NB4 (cell line): ENCODE measurements around the gene MRPL48.
"Not testable (repeated sequence)": the region's sequence is repeated elsewhere in the genome, so short reads cannot be mapped to it uniquely, and the experiment has no call there.

Source experiments
- DNase-seq: peaks from one replicate; pipeline ENCODE4 v3.0.0; 2010; ENCODE audit warnings: low read depth
- H3K4me3 ChIP-seq: one replicate; pipeline ENCODE4 v1.5.1; 2011; ENCODE audit warnings: mild to moderate bottlenecking, low read depth, low read length, moderate library complexity
- MYC ChIP-seq: IDR thresholded peaks from 2 replicates; pipeline ENCODE4 v1.6.1; 2011; ENCODE audit warnings: low read depth, low read length
- POLR2A ChIP-seq: IDR thresholded peaks from 2 replicates; pipeline ENCODE4 v1.6.1; 2011; ENCODE audit warnings: mild to moderate bottlenecking; ENCODE audit not compliant: insufficient read length; ENCODE audit errors: extremely low read depth
- TF ChIP-seq, protein P1 (sequence below): IDR thresholded peaks from one replicate; pipeline ENCODE4 v1.5.1; 2012; ENCODE audit warnings: low read depth, low read length
- TF ChIP-seq, protein P2 (sequence below): IDR thresholded peaks from 2 replicates; pipeline ENCODE4 v1.6.1; 2011; ENCODE audit warnings: low read depth, low read length

The MRPL48 gene

DNA sequence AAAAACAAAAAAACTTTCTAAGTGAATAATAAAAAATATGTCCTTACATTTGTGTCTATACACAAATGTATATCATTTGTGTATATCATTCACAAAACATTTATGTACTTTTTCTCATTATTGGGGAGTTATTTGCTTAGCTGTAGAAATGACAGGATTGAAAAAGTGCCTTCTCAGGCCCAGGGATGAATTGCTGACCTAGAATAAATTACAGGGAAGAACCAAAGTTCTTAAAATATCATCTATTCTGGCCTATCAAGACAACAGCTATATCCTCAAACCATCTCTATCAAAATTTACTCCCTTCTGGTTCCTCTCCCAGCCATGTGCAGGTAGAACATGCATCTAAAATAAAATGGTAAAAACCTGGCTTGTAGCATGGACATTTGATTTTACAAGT is 24.9 kb upstream of the MRPL48 start:
- no peak for DNase-seq
- H3K4me3 ChIP-seq, result no peak overlapping the region
- TF ChIP-seq, protein P1, sequence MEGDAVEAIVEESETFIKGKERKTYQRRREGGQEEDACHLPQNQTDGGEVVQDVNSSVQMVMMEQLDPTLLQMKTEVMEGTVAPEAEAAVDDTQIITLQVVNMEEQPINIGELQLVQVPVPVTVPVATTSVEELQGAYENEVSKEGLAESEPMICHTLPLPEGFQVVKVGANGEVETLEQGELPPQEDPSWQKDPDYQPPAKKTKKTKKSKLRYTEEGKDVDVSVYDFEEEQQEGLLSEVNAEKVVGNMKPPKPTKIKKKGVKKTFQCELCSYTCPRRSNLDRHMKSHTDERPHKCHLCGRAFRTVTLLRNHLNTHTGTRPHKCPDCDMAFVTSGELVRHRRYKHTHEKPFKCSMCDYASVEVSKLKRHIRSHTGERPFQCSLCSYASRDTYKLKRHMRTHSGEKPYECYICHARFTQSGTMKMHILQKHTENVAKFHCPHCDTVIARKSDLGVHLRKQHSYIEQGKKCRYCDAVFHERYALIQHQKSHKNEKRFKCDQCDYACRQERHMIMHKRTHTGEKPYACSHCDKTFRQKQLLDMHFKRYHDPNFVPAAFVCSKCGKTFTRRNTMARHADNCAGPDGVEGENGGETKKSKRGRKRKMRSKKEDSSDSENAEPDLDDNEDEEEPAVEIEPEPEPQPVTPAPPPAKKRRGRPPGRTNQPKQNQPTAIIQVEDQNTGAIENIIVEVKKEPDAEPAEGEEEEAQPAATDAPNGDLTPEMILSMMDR, result no peak
- TF ChIP-seq POLR2A (no peak), MYC (no peak)
- TF ChIP-seq, protein P2, sequence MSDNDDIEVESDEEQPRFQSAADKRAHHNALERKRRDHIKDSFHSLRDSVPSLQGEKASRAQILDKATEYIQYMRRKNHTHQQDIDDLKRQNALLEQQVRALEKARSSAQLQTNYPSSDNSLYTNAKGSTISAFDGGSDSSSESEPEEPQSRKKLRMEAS, result no peak

DNA sequence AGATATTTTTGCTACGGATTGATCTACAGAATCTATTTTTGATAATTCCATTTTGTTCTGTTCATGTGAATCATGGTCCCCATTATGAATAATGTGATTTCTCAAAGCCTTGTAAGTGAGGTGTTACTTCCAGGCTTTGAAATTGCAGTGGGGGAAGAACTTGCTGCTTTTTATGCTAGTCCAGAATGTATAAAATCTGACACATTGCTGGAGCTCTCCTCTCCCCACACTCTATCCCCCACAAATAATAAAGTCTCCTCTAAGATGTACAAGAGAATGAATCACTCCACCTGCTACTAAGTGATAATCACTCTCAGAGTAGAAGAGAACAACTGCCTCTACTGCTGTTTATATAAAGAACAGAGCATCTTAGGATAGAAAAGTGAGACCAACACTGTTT is 20.9 kb upstream of the MRPL48 start:
- H3K4me3 ChIP-seq, result no peak overlapping the region
- TF ChIP-seq POLR2A (no peak), MYC (no peak)
- TF ChIP-seq, protein P1, result no peak
- TF ChIP-seq, protein P2, result no peak
- DNase-seq, result no peak

DNA sequence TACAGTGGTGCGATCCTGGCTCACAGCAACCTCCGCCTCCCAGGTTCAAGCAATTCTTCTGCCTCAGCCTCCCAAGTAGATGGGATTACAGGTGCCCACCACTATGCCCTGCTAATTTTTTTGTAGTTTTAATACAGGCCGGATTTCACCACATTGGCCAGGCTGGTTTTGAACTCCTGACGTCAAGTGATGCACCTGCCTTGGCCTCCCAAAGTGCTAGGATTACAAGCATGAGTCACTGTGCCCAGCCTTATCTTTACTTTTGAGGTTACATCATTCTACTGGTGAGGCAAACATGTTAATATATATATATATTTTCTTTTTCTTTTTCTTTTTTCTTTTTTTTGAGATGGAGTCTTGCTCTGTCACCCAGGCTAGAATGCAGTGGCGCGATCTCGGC is 16.9 kb upstream of the MRPL48 start:
- not testable (repeated sequence) for H3K4me3 ChIP-seq, DNase-seq

DNA sequence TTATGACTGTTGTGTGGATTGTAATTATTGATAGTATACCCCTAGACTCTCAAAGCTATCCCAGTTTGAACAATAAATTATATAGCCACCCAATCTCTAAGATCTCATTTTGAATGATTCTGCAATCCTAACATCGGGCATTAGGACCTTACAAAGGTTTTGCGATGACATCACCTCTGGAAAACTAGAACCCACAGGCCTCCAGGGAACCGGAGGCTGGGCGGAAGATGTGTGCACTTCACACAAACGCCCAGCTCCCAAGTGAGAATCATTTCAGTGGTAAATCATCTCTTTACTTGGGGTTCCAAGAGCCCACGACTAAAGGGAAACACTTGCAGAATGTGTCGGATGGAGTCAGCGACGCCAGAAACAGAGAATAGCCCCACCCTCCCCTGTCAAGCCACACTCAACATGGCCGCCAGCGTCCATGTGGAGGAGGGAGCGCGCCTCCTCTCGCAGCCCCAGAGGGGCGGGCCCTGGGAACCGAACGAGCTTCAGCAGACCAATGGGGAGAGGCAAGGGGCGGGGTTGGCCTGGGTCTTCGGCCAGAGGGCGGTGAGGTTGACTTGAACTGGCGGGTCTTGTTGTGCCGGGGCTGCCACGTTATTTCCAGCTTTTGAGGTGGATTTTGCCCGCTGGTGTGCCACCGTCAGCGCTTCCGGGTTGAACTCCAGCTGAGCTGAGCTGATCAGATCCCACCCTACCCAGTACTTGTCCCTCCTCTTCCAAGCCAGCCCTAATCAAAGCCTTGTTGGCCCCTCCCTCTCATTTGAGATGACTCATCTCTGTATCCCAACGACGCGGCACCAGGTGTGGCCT is 8.4 kb upstream of the MRPL48 start:
- DNase-seq, result peak; percentile 100
- TF ChIP-seq, protein P1, result no peak
- TF ChIP-seq MYC (peak; percentile 96), POLR2A (peak; percentile 70)
- TF ChIP-seq, protein P2, result peak; percentile 89

DNA sequence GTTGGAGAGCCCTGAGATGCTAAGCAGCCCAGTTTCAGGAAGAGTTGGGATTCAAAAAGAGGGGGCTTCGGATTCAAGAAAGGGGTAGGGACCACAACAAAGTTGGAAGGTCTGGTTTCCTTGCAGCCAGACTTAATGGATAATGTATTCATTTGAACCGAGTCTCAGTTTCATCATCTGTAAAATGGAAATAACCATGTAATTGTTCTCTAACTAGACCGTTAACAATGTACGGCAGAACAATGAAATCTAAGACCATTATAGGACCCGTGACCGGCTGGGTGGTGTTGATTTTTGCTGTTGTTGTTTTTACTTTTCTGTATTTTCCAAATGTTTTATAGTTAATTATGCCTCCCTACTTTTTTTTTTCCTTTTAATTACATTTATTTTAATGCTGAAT is 6.4 kb upstream of the MRPL48 start:
- TF ChIP-seq POLR2A (no peak), MYC (no peak)
- TF ChIP-seq, protein P1, result no peak
- TF ChIP-seq, protein P2, result no peak
- H3K4me3 ChIP-seq, result no peak overlapping the region
- DNase-seq, result no peak

More for the DNA sequence above, 8.4 kb upstream of the MRPL48 start:
- peak overlapping the region; percentile 75 for H3K4me3 ChIP-seq

DNA sequence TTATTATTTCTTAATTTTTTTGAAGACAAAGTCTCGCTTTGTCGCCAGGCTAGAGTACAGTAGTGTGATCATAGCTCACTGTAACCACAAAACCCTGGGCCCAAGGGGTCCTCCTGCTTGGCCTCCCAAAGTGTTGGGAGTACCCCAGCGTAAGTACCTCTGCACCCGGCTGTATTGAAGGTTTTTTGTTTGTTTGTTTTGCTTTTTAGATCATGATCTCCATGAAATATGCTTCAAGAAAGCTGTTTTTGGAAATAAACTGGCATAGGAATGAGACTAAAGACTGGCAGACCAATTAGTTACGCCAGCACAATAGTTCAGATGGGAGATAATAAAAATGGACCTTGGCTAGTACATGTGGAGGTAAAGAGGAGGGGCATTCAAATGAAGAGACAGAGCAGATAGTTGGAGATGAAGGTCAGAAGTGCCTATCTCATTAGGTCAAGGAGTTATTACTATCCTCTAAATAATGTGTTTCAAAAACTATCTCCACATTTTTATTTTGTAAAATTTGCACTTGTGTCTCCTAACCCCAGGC is 4.1 kb upstream of the MRPL48 start:
- H3K4me3 ChIP-seq, result no peak overlapping the region
- no peak for TF ChIP-seq POLR2A
- TF ChIP-seq, protein P2, result no peak
- no peak for TF ChIP-seq MYC
- TF ChIP-seq, protein P1, result no peak
- DNase-seq, result no peak
